ENCODE measurements around the gene WIPI1.

The WIPI1 gene

DNA sequence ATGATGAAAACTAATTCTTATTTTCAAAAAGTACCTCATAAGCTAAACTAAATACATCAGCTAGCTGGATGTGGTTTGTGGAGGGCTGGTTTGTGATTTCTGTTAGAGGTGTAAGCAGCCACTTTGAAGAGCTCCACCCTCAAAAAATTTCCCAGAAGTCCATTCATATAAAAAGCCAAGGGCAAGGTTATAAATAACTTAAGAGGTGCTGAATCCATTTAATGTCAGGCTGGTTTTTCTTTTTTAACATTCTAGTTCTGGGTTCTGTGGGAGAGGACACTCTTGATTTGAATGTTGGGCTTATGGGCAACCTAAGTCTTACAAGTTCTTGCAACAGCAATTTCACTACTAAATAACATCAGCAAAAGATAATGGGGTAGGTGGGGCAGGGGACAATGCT lies 3.4 kb upstream of the WIPI1 start:
- DNase-seq (ENCODE audit: low read depth): no peak

DNA sequence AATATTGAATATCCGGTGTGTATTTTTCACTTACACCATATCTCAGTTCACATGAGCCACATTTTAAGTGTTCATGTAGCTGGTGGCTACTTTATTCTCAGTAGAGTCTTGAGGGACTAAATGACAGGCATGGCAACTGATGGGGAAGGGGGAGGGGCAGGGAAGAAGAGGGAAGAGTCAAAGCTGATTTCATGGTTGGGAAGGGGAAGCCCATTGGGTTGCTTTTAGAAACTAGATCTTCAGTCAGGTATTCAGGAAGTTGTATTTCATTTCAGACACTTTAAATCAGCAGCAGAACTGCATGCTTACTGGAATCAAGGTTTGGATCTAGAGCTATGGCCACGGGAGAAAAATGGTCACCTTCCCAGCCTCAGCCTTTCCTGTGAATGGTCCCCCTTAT lies 2.9 kb upstream of the WIPI1 start:
- no peak for DNase-seq (ENCODE audit: low read depth)

DNA sequence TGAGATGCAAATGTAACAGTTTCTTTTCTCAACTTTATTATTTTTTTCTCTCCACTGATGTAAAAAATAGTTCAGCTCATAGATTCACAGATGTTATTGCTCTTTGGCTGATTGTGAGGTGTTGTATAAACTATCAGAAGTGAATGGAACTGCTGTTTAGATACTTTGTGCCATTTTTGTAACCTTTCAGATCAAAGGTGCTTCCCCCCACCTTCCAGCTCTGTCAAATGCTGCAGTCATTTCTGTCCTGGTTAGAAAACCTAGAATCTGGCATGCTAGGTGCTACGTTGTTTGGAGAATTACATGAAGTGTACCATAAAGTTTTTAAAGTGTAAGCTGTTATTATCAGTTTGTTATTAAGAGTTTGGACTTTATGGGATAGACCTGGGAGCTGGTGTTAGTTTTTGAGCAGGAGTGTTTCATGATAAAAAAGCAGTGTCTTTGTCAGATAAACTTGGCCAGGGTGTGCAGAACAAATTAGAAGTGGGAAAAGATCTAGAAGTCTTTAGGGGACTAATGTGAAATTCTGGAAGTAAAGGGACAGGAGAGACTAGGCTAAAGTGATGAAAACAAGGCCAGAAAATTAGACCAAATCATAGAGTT lies 1.8 kb upstream of the WIPI1 start:
- DNase-seq (ENCODE audit: low read depth): no peak

DNA sequence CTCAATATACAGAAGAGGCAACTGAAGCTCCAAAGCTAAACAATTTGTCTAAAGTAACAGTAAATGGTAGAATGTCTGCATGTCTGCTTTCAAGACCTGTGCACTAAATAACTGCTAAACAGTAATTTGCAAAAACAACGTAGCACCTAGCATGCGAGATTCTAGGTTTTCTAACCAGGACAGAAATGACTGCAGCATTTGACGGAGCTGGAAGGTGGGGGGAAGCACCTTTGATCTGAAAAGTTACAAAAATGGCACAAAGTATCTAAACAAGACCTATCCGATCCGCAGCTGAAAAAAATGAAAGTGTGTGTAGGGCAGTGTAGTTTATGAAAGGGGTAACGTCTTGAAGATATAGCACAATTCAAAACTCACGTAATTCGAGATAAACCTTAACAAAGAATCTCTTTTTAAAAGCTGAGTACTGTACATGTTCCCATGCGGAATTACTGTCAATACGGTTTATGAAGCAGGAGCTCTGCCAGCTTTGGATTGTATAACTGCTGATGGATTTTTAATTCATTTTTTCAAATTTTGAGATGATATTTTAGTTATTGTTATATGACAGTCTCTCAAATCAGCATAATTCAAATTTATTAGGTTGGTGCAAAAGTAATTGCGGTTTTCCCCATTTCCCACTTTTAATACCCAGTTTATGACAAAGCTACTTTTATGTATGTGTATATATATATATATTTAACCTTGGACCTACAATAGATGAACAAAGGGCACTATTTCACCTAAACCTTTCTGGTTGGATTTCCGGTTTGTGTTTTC lies 1.2 kb upstream of the WIPI1 start:
- no peak for DNase-seq (ENCODE audit: low read depth)

DNA sequence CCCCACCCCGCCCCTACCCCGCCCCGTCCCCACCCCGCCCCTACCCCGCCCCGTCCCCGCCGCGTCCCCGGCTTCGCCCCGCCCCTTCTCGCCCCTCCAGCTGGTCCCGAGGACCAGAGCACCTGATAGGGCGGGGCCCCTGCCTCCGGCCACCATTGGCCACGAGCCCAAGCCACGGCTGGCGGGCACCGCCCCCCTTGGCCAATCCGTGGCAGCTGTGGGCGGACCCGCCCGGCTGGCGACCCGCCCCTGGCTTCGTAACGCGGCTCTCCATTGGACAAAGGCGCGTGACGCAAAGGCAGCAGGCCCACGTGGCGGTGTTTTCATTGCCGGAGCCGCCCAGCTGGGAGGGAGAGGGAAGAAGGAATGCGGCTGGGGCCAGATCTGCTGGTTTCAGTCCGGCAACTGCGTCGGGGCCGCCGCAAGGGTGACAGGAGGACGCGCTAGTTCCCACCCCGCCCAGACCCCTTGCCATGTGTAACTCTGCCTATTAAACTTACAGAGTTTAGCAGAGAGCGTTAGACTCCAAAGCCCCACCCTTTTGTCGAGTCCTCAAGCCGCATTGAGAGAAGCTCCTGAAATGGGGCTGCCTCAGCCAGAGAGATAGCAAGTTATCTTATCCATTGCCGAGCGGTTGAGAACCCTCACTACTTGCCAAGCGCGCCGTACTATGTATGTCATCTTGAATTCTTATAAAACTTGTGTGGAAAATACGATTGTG lies 403 bp upstream of the WIPI1 start:
- DNase-seq (ENCODE audit: low read depth): peak; percentile 97

DNA sequence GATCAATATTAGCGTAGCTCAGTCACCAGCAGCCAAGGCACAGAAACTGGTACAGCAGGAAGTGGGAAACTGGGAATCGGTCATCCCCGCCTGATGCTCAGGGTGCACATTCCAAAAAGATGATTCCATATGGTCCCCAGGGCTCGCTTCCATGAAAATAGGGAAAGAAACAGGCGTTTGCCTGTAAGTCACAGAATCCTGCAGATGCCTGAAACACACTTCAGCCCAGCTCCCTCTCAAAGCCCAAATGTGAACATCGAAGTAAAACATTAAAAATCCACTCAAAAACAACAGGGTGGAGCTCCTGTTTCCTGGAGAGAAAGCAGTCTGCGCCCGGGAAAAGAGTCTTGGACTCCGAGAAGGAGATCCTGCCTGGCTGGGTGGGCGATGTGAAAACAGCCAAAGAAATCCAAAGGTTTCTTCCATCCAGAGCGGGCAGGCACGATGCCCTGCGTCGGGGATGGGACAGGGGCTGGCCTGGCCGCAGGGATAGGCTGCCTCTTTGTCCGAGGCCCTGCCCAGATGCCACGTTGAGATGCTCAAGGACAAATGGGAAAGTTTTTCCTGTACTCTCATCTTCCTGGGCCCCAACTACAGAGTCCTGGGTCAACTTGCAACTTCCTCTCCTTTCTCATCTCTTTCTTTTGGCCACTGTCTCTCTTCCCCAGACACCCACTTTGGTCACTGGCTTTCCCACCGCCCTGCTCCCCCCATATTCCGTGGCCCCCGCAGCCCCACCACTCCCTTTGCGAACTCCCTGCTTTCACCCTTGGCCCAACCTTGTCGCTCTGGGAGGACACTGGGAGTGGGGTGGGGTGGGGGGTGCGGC lies 743 bp downstream of the WIPI1 start:
- DNase-seq (ENCODE audit: low read depth): no peak

DNA sequence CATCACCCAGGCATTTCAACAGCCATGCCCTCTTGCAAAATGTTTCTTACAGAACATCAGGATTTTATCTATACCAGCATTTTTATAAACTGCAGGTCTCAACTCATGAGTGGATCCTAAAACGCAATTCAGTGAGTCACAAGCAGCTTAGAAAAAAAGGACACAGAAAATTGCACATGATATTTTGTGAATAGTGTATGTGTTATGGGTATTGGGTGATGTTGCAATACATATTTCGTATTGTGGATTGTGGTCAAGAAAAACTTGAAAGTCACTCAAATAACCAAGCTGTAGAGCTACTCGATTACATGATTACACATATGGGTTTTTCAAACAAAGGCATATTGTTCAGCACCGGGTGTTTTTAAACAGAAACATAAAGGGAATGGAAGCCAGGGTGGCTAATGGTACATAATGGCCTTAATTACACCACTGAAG lies 1.4 kb downstream of the WIPI1 start:
- DNase-seq (ENCODE audit: low read depth): no peak

DNA sequence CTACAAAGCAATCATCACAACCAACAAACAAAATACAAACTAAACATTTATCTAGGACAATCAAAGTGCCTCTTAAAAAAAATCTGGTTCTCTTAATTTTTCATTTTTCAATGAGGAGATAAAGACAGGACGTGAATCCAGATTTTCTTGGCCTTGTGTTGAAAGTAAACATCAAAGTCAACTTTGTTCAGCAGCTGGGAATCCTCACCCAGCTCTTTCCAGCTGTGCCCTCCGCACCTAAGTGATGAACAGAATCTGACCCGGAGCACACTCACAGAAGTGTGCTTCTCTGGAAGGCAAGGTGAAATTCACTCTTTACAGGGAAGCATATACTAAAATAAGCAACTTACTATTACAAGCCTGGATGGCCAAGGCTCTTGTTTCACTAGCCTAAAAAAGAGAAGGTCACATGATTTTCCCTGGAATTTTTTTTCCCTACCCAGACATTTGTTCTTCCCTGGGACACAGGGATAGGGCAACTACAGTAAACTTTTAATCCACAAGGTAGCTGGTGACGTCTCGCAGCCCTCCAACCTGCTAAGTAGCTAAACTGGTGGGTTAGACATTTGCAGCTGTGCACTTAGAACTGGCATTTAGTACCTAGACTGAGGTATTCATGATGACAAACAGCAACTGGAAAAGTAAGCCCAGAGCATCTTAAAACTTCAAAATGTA lies 3.2 kb downstream of the WIPI1 start:
- DNase-seq (ENCODE audit: low read depth): no peak

DNA sequence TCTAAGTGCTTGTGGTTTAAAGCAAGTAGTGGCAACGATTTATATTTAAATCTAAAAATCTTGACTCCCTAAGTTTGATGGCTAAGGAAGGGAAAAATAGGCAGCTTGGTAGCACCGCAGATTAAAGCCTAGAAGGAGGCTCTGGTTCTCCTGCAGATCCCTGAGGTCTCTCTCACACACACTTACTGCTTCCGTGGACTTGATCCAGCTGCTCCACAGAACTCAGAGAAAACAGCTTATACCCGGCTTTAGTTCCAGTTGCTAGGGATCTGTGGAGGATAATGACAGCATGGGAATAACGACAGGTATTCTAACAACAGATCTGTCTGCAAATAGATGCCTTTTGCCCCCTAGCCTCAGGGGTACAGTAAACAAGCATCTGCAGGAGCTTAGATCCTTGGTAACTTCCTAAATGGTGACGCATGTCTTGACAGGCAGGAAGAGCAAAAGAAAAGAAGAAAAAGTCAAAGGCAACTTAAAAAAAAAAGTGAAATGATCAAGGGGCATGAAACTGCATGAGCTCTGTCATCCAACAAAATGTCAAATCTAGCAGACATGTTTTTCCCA lies 4.5 kb downstream of the WIPI1 start:
- DNase-seq (ENCODE audit: low read depth): no peak

DNA sequence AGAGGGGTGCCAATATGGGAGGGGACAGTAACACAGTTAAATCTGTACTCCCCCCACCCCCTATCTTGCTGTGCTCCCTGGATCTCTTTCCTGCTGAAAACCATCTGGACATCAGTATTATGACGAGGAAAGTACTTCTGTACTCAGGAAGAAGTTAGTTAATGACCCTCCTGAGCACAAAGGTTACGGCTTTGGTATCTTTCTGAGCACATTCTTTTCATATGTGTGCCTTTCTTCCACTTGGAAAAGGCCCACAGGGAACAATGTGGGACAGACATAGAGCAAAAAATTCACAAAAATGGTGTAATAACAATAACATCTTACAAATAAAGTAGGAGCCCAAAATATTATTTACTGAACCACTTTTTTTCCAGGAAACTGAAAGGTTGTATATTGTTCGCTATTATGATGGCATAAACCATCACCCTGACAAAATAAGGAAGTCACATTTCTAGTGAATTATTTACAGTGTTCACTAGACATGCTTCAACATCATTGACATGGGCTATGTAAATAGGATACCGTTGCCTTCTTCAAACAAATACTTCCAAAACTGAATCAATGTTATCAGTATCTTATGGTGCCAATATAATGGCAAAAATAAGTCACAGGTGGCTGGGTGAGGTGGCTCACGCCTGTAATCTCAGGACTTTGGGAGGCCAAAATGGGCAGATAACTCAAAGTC lies 5.5 kb downstream of the WIPI1 start:
- DNase-seq (ENCODE audit: low read depth): no peak

DNA sequence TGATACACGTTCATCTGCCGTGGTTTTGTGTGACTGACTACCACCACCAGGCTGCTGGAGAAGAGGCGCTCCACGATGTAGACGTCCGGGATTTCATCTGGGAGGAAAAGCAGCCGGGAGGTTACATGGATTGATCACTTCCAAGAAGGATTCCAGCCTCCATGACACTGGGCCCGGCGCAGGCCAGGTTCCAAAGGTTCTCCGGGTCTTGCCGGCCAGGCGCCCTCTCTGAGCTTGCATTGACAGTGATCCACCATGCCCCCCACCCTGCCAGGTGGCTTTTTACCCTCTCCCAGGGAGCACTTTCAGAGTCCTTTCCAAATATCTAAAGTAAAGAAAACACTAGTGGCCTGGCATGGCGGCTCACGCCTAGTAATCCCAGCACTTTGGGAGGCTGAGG lies 6.5 kb downstream of the WIPI1 start:
- no peak for DNase-seq (ENCODE audit: low read depth)

DNA sequence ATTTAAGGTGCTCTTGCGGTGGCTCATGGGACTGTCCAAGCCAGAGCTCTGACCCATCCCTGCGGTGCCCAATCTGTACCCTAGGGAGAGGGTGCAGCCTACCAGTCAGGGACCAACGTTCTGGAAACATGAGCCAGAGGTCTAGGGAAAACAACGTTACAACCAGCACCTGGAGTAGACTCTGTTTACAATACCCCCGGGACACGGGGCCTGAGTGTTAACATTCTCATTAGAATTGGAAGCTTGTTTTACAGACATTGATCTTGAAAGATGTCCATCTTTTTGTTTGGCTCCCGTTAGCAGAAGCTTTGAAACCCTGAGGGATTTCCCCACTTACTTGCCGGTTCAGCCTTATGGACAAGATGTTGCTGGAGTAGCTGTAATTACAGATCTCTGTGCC lies 6.9 kb downstream of the WIPI1 start:
- no peak for DNase-seq (ENCODE audit: low read depth)

DNA sequence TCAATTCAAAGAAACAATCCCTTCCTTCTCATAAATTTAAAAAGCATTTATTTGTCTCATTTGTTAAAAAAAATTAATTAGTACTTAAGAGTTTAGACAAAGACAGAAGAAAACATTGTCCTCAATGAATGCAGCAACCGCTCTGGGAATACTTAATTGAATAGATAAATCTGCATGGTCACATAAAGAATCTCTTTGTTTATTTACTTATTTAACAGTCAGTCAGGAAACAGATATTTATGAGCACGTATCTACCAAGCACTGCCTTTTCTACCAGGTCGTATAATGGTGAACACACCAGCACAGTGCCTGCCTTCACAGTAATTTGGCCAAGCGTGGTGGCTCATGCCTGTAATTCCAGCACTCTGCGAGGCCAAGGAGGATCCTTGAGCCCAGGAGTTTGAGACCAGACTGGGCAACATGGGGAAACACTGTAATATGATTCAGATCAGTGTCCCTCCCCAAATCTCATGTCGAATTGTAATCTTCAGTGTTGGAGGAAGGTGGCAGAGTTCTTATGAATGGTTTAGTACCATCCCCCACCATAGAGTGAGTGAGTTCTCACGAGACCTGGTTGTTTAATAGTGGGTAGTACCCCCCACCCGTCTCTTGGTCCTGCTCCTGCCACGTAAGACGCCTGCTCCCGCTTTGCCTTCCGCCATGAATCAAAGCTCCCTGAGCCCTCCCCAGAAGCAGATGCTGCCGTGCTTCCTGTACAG lies 8.1 kb downstream of the WIPI1 start:
- DNase-seq (ENCODE audit: low read depth): no peak

DNA sequence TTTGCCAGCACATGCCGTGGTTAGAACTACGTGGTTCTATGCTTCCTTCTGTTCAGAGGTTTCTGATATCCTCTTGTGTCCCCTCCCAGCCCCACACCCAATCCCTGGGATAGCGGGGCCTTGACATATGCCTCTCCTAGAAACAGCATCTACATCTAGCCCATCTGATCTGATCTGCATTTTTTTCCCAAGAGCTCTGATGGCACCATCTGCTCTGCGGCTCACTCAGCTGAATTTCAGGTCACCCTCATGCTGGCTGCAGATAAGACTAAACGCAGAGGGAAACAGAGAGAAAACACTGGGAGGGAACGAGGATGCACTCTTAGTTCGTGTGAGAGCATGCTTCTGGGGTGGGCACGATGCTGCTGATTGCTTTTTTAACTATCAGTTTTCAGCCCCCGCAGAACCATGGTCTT lies 10.7 kb downstream of the WIPI1 start:
- DNase-seq (ENCODE audit: low read depth): no peak

DNA sequence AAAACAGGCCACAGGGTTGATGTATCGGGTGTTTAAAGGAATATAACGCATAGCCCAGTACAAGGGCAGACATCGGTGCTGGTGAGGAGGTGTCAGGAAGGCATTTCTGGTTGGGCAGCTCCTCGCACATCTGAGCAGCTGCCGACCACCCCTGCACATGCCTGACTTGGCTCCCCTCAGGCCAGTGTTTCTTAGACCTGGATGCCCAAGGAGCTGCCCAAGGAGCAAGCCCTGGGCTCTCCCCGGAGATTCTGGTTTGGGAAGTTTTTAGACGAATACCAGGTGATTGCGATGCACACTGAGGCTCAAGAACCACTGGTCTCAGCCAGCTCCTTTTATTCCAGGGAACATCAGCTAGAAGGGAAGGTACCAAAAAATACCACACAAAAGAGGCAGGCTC lies 11.6 kb downstream of the WIPI1 start:
- no peak for DNase-seq (ENCODE audit: low read depth)

DNA sequence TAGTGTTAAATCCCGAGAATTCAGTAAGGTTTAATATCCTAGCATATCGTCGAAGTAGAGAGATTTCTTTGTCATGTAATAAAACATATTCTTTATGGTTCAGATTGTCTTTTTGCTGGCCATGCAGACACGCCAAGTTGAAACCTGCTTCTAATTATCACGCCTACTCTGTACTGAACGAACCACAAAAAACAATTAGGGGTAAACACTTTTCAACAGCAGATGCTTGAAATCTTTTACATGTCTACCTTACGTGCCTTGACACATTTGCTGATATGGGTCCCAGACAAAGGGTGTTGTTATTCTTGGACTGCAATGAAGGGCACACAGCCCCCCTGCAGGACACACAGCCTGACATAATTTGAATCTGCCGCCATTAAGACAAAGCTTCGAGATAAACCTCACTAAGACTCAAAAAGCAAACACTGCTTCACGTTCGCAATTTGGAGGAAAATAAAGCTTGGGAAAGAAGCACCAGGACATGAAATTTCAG lies 13.3 kb downstream of the WIPI1 start:
- no peak for DNase-seq (ENCODE audit: low read depth)

DNA sequence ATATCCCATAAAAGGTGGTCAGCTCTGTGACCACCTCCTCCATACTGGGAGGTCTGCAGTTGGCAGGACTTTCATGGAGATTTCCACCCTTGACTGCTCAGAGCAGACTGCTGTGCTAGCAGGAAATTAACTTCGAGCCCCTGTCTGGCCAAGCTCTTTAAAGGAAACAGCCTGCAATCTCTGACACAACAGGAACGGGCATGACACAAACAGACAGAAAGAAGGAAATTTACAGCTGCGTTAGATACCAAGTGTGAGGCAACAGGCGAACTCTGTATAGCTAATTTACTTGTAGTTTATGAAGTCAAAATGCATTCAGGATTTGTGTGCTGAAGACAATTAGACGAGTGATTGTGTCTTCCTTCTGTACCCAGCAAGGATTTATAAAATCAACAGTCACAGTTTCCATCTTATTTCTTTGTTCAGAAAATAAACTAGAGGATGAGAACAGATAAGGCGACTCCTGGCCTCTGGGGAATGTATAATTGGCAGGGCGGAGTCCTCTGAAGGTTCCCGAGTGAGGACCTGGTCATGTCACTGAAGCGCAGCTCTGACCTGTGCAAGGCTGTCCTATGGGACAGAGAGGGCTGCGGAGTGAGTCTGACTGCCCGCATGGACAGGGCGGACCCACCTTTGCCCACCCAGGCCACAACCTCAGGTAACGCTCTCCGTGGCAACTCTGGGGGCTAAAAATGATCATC lies 16.1 kb downstream of the WIPI1 start:
- DNase-seq (ENCODE audit: low read depth): no peak

DNA sequence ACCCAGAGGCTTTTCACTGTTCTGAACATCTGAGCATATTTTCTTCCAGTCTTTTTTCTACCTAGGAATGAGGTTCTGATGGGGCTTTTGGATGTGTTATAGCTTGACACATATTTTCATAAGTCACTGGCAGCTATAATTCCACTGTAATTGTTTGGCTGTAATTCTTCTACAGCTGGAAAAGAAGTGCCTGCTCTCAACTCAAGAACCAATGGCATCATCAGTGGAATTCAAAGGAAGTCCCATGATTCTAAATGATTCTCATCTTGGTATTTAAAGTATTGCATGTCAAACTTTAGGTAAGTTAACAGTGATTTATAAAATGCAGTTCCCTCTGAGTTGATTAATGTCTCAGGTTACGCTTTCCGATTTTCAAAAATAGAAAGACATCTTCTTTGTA lies 16.8 kb downstream of the WIPI1 start:
- no peak for DNase-seq (ENCODE audit: low read depth)

DNA sequence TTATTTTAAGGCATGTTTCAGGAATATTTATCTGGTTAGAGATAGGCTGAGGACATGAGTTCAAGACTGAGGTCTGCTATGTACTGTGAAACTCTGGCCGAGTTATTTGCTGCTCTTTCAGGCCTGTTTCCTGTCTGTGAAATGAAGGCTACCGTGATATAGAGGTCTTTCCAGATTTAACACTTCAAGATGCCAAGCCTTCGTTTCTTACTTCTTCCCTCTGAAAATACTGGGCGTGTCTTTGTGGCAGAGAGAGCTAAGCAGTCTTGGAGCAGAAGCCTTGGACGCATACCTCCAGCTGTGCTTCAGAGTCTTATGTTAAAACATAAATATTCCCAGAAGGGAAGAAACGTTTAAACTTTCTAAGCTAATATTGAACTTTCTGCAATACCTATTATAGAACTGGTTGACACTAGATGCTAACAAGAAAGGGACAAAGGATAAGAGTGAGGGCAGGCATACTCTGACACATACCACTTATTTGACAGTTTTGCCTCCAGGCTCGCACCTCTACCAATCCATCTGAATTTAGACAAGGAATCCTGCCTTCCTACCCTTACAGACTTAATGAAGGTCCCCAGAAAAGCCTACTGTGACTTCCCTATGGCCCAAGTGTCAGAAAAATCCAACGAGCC lies 17.5 kb downstream of the WIPI1 start:
- no peak for DNase-seq (ENCODE audit: low read depth)
